ENCODE data around the gene RPS28. TPM values are rescaled to one million over a fixed set of nuclear protein-coding genes. Genes with fewer than 3 reads are reported as not detected.
"Not testable (repeated sequence)": the region's sequence is repeated elsewhere in the genome, so short reads cannot be mapped to it uniquely, and the experiment has no call there.

The RPS28 gene
- polyA plus RNA-seq, 2 of the 4 experiments (the other 2 are of a cell fraction) = 374 to 404 TPM

DNA sequence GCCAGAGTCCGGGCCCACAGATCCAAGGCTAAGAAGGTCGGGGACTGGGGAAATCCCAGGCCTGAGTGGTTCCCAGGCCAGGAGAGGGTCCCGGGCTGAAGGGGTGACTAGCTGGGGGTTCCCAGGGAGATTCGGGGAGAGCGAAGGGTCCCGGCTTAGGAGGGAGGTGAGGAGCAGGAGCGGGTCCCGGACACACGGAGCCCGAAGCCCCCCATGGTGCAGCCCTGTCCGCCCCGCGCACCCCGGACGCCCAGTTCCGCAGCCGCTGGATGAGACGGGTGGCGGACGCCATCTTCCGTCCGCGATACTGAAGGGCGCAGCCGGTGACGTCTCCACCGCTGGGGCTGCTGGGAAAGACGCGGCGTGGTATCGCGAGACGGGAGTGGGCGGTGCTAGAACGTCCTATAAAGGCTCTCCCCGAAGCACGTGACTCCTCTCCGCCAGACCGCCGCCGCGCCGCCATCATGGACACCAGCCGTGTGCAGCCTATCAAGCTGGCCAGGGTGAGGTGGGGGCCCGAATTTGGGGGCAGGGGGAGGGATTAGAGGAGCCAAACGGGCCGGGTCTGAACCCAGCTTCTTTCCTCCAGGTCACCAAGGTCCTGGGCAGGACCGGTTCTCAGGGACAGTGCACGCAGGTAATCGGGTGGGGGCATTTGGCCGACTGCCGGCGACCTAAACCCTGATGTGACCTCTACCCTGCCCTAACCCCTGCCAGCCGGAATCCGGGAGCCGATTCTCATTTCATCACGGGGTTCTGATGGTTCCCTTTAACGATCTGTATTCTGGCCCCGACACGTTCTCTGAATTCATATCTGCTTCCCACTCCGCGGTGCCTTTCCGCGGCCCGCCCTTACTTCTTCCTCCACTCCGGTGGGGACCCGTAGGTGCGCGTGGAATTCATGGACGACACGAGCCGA lies at the start of gene RPS28, which contains the start of gene NDUFA7 (continued):
- no peak for TF ChIP-seq CBX2 (IDR thresholded peaks at IDR 0.05; ENCODE audit: borderline replicate concordance, low read depth)
- TF ChIP-seq KDM1A (IDR thresholded peaks at IDR 0.05; ENCODE audit: low read depth) = no peak
- TF ChIP-seq JUNB (IDR thresholded peaks at IDR 0.05) = no peak
- TF ChIP-seq PHF8 (IDR thresholded peaks at IDR 0.05; ENCODE audit: borderline replicate concordance, low read depth) = peak; percentile 91; the same call in 1 of the 2 replicates
- 0 out of 2 replicates have a peak, but pooled peaks have one; percentile 39 for TF ChIP-seq MYC (IDR thresholded peaks at IDR 0.05; ENCODE audit: borderline replicate concordance, low read length)
- TF ChIP-seq CEBPB (IDR thresholded peaks at IDR 0.05) = no peak
- no peak for TF ChIP-seq RNF2 (IDR thresholded peaks at IDR 0.05; ENCODE audit: borderline replicate concordance, low read depth)

DNA sequence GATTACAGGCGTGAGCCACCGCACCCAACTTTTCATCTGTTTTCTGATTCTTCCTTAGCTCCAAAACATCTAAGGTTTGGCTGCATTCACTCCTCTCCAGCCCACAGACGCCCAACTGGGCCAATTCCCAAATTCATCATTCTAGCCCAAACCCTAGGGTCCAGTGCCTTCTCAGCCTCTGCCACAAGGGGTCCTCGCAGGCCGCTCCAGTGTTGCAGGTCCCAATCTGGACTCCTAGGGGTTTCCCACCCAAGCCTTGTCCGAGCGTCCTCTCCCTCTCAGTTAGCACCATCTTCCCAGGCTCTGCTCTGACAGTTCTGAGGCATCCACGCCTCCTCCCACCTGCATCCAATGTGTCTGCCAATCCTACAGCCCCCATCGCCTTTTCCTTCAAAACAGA lies 44.8 kb upstream of the RPS28 start:
- H3K27ac ChIP-seq; H3K4me3 ChIP-seq; CTCF ChIA-PET; H3K9me3 ChIP-seq; POLR2A ChIA-PET; H3K4me1 ChIP-seq; H3K4me2 ChIP-seq; FAIRE-seq; DNase-seq (ENCODE audit: low read depth in 1 of 2, low spot score in 1 of 2): not testable (repeated sequence)
- no CpG with 5 or more reads among the region's 9 CpGs for whole genome bisulfite sequencing (ENCODE audit: missing lambda C conversion rate)
- ATAC-seq = peak; percentile 76 to 89

DNA sequence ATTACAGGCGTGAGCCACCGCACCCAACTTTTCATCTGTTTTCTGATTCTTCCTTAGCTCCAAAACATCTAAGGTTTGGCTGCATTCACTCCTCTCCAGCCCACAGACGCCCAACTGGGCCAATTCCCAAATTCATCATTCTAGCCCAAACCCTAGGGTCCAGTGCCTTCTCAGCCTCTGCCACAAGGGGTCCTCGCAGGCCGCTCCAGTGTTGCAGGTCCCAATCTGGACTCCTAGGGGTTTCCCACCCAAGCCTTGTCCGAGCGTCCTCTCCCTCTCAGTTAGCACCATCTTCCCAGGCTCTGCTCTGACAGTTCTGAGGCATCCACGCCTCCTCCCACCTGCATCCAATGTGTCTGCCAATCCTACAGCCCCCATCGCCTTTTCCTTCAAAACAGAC lies 30.0 kb upstream of the RPS28 start:
- H3K4me3 ChIP-seq; H3K27ac ChIP-seq; DNase-seq (ENCODE audit: low read depth in 1 of 2, low spot score in 1 of 2); H3K4me2 ChIP-seq; POLR2A ChIA-PET; H3K9me3 ChIP-seq; FAIRE-seq; CTCF ChIA-PET; H3K4me1 ChIP-seq: not testable (repeated sequence)
- ATAC-seq = peak; percentile 86 to 87
- no CpG with 5 or more reads among the region's 9 CpGs for WGBS (ENCODE audit: missing lambda C conversion rate)

DNA sequence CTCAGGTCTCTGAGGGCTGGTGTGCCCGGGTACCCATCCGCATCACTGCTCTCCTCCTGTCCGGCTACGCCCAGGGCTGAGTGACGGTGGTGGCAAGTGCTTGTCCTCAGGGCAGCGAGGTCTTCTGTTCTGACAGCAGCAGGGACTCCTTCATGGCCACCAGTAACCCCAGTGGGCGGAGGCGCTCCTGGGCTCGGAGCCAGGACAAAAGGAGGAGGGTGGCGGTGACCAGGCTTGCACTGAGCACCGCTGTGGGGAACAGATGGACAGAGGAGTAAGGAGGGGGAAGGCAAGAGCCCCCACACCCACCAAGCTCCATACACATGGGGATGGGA lies 19.0 kb upstream of the RPS28 start:
- 81% methylated on average over 3 of the region's 11 CpGs for WGBS (ENCODE audit: missing lambda C conversion rate)
- no peak; a peak in 2 of 6 replicates for ATAC-seq
- DNase-seq (ENCODE audit: low read depth in 1 of 2, low spot score in 1 of 2) = no peak
- Histone ChIP-seq H3K4me3 (no peak overlapping the region), H3K4me1 (peaks cover 9% of the 10 kb centered on the region; the same call in 2 of the 3 replicates), H3K27ac (no peak overlapping the region), H3K4me2 (no peak overlapping the region), H3K9me3 (no peaks in the 10 kb centered on the region)
- no peak for TF ChIP-seq ZSCAN20 (CRISPR knock-in tag; IDR thresholded peaks at IDR 0.05)
- no peak for TF ChIP-seq NR3C1 (IDR thresholded peaks at IDR 0.05)
- no peak for TF ChIP-seq RNF2 (IDR thresholded peaks at IDR 0.05; ENCODE audit: borderline replicate concordance, low read depth)
- no peak for TF ChIP-seq HOXB13 (CRISPR knock-in tag; IDR thresholded peaks at IDR 0.05; ENCODE audit: low read depth)
- TF ChIP-seq POLR2A (IDR thresholded peaks at IDR 0.05; ENCODE audit: low read length) = no peak
- TF ChIP-seq, protein P1, sequence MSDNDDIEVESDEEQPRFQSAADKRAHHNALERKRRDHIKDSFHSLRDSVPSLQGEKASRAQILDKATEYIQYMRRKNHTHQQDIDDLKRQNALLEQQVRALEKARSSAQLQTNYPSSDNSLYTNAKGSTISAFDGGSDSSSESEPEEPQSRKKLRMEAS (IDR thresholded peaks at IDR 0.05) = no peak
- no peak for TF ChIP-seq NFE2L2 (conservative IDR thresholded peaks at IDR 0.05; ENCODE audit: low read length)
- TF ChIP-seq, protein P2, sequence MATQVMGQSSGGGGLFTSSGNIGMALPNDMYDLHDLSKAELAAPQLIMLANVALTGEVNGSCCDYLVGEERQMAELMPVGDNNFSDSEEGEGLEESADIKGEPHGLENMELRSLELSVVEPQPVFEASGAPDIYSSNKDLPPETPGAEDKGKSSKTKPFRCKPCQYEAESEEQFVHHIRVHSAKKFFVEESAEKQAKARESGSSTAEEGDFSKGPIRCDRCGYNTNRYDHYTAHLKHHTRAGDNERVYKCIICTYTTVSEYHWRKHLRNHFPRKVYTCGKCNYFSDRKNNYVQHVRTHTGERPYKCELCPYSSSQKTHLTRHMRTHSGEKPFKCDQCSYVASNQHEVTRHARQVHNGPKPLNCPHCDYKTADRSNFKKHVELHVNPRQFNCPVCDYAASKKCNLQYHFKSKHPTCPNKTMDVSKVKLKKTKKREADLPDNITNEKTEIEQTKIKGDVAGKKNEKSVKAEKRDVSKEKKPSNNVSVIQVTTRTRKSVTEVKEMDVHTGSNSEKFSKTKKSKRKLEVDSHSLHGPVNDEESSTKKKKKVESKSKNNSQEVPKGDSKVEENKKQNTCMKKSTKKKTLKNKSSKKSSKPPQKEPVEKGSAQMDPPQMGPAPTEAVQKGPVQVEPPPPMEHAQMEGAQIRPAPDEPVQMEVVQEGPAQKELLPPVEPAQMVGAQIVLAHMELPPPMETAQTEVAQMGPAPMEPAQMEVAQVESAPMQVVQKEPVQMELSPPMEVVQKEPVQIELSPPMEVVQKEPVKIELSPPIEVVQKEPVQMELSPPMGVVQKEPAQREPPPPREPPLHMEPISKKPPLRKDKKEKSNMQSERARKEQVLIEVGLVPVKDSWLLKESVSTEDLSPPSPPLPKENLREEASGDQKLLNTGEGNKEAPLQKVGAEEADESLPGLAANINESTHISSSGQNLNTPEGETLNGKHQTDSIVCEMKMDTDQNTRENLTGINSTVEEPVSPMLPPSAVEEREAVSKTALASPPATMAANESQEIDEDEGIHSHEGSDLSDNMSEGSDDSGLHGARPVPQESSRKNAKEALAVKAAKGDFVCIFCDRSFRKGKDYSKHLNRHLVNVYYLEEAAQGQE (IDR thresholded peaks at IDR 0.05) = no peak
- TF ChIP-seq, protein P3, sequence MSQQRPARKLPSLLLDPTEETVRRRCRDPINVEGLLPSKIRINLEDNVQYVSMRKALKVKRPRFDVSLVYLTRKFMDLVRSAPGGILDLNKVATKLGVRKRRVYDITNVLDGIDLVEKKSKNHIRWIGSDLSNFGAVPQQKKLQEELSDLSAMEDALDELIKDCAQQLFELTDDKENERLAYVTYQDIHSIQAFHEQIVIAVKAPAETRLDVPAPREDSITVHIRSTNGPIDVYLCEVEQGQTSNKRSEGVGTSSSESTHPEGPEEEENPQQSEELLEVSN (IDR thresholded peaks at IDR 0.05; ENCODE audit: borderline replicate concordance, low read depth) = no peak
- no peak for TF ChIP-seq FOSL2 (IDR thresholded peaks at IDR 0.05)
- TF ChIP-seq FOSL2 (CRISPR knock-in tag; IDR thresholded peaks at IDR 0.05) = no peak
- TF ChIP-seq SMC3 (IDR thresholded peaks at IDR 0.05) = no peak
- no peak for TF ChIP-seq GATA3 (IDR thresholded peaks at IDR 0.05; ENCODE audit: borderline replicate concordance)
- TF ChIP-seq RAD21 (conservative IDR thresholded peaks at IDR 0.05 in 1 of 2, IDR thresholded peaks at IDR 0.05 in 1 of 2) = no peak
- TF ChIP-seq, protein P4, sequence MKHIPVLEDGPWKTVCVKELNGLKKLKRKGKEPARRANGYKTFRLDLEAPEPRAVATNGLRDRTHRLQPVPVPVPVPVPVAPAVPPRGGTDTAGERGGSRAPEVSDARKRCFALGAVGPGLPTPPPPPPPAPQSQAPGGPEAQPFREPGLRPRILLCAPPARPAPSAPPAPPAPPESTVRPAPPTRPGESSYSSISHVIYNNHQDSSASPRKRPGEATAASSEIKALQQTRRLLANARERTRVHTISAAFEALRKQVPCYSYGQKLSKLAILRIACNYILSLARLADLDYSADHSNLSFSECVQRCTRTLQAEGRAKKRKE (CRISPR knock-in tag; IDR thresholded peaks at IDR 0.05; ENCODE audit: low read depth) = no peak
- POLR2A ChIA-PET = no interaction called here
- CTCF ChIA-PET = no interaction called here
- no peak for FAIRE-seq

All from A549 (cell line).